Activated CD8-positive, alpha-beta T cell treated with anti-CD3 and anti-CD28 coated beads, Interleukin-2, amount 10 ng/mL, durations not matched to agents 7 days and 5 days (primary cell): ENCODE data around the gene KMT2B. TPM values are rescaled to one million over a fixed set of nuclear protein-coding genes. Genes with fewer than 3 reads are reported as not detected.
A peak's percentile ranks its signal among the peaks of the same experiment; 100 is the strongest.
"Not testable (repeated sequence)": the region's sequence is repeated elsewhere in the genome, so short reads cannot be mapped to it uniquely, and the experiment has no call there.

Experiments
- ATAC-seq: fragments of 150-1000 bp; cut with Tn5 transposase; one replicate; pipeline ENCODE4 v1.10.0; 2021; ENCODE audit warnings: moderate library complexity
- CTCF ChIA-PET: fragments of 350-600 bp; sonication (Branson Sonifier 250); formaldehyde crosslinking; loops from one replicate; lab custom pipeline; 2021; ENCODE audit warnings: antibody characterized with exemption; lab: Charles Lee
- POLR2A ChIA-PET: fragments of 350-600 bp; sonication (Branson Sonifier 250); formaldehyde crosslinking; loops from one replicate; lab custom pipeline; 2021; ENCODE audit warnings: antibody characterized with exemption; lab: Charles Lee
- DNase-seq: peaks from one replicate; pipeline ENCODE4 v3.0.0-alpha.2; 2020
- H3K27ac Mint-ChIP-seq: one replicate; pipeline ENCODE4 v1.8.0; 2021; ENCODE audit warnings: mild to moderate bottlenecking, mixed read lengths
- H3K27me3 Mint-ChIP-seq: one replicate; pipeline ENCODE4 v1.8.0; 2021; ENCODE audit warnings: low read depth, mixed read lengths
- H3K36me3 Mint-ChIP-seq: one replicate; pipeline ENCODE4 v1.8.0; 2021; ENCODE audit warnings: low read depth, mixed read lengths
- H3K4me1 Mint-ChIP-seq: one replicate; pipeline ENCODE4 v1.8.0; 2021; ENCODE audit warnings: low read depth, mixed read lengths
- H3K4me3 Mint-ChIP-seq: one replicate; pipeline ENCODE4 v1.8.0; 2021; ENCODE audit warnings: mild to moderate bottlenecking, mixed read lengths
- H3K9me3 Mint-ChIP-seq: one replicate; pipeline ENCODE4 v1.8.0; 2022; ENCODE audit warnings: mixed read lengths; ENCODE audit not compliant: insufficient read depth
- total RNA-seq, 2 experiments: library from RNA; stranded (reverse); gene quantifications; one replicate each; pipeline ENCODE4 v1.2.3, GENCODE V29; 2021

Gene KMT2B, protein sequence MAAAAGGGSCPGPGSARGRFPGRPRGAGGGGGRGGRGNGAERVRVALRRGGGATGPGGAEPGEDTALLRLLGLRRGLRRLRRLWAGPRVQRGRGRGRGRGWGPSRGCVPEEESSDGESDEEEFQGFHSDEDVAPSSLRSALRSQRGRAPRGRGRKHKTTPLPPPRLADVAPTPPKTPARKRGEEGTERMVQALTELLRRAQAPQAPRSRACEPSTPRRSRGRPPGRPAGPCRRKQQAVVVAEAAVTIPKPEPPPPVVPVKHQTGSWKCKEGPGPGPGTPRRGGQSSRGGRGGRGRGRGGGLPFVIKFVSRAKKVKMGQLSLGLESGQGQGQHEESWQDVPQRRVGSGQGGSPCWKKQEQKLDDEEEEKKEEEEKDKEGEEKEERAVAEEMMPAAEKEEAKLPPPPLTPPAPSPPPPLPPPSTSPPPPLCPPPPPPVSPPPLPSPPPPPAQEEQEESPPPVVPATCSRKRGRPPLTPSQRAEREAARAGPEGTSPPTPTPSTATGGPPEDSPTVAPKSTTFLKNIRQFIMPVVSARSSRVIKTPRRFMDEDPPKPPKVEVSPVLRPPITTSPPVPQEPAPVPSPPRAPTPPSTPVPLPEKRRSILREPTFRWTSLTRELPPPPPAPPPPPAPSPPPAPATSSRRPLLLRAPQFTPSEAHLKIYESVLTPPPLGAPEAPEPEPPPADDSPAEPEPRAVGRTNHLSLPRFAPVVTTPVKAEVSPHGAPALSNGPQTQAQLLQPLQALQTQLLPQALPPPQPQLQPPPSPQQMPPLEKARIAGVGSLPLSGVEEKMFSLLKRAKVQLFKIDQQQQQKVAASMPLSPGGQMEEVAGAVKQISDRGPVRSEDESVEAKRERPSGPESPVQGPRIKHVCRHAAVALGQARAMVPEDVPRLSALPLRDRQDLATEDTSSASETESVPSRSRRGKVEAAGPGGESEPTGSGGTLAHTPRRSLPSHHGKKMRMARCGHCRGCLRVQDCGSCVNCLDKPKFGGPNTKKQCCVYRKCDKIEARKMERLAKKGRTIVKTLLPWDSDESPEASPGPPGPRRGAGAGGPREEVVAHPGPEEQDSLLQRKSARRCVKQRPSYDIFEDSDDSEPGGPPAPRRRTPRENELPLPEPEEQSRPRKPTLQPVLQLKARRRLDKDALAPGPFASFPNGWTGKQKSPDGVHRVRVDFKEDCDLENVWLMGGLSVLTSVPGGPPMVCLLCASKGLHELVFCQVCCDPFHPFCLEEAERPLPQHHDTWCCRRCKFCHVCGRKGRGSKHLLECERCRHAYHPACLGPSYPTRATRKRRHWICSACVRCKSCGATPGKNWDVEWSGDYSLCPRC (N-terminal part only)
- 10 to 100 TPM; 58.0 to 64.3 TPM for total RNA-seq

DNA sequence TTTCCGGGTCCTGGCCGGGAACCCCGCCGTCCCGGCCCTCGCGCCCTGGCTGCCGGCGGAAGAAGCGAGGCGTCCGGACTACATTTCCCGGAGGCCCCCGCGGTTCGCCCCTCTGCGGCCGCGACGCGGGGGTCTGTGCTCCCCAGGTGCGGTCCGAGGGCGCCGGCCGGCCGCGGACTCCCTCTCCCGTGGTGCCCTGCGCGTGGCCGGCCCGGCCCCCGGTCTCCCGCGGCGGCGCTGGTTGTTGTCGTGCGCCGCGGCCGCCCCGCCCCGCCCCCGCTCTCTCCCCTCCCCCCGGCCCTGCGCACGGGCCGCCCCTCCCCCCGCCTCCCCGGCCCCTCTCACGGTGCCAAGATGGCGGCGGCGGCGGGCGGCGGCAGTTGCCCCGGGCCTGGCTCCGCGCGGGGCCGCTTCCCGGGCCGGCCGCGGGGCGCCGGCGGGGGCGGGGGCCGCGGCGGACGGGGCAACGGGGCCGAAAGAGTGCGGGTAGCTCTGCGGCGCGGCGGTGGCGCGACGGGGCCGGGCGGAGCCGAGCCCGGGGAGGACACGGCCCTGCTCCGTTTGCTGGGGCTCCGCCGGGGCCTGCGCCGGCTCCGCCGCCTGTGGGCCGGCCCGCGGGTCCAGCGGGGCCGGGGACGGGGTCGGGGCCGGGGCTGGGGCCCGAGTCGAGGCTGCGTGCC lies at the start of gene KMT2B:
Gene KMT2B, plus strand, starts transcription at position 339 of the 680 bp plus-strand sequence. Its CDS starts 16 bp downstream, at position 355.
- Mint-ChIP-seq H3K4me1 (peaks cover 57% of the 10 kb centered on the region), H3K27me3 (no peaks in the 10 kb centered on the region), H3K9me3 (no peaks in the 10 kb centered on the region), H3K27ac (peak within 1 kb of the TSS; percentile 94), H3K36me3 (peaks cover 50% of the 10 kb centered on the region), H3K4me3 (peak within 1 kb of the TSS; percentile 94)
- CTCF ChIA-PET: interaction anchor here (1.0 to 1.9 kb wide), 5 partner anchors 18 to 102 kb away, joined by 3 to 8 read pairs (median 4); partner anchors contain the start of gene U2AF1L4
- no peak for DNase-seq
- ATAC-seq: peak; percentile 1
- POLR2A ChIA-PET: interaction anchor here (0.6 to 1.9 kb wide), 8 partner anchors 13 to 208 kb away, joined by 3 to 14 read pairs (median 3); partner anchors contain the start of genes IGFLR1, LIN37, PSENEN and U2AF1L4

- CTCF ChIA-PET: no interaction called here
- POLR2A ChIA-PET: no interaction called here
- Mint-ChIP-seq H3K4me3 (no peak overlapping the region), H3K9me3 (no peaks in the 10 kb centered on the region), H3K27me3 (peaks cover 21% of the 10 kb centered on the region), H3K27ac (no peak overlapping the region), H3K36me3 (no peaks in the 10 kb centered on the region), H3K4me1 (peaks cover 7% of the 10 kb centered on the region)
- ATAC-seq (no peak), DNase-seq (no peak)
Measured at GRCh38 chr19:35669566-35669965, 48.2 kb upstream of the KMT2B start.

- Mint-ChIP-seq H3K27ac (no peak overlapping the region), H3K36me3 (no peaks in the 10 kb centered on the region), H3K27me3 (peaks cover 21% of the 10 kb centered on the region), H3K9me3 (no peaks in the 10 kb centered on the region), H3K4me1 (peaks cover 7% of the 10 kb centered on the region), H3K4me3 (no peak overlapping the region)
- ATAC-seq: no peak
- CTCF ChIA-PET: no interaction called here
- DNase-seq: no peak
- POLR2A ChIA-PET: no interaction called here
Measured at GRCh38 chr19:35669974-35670373, 47.8 kb upstream of the KMT2B start.

DNA sequence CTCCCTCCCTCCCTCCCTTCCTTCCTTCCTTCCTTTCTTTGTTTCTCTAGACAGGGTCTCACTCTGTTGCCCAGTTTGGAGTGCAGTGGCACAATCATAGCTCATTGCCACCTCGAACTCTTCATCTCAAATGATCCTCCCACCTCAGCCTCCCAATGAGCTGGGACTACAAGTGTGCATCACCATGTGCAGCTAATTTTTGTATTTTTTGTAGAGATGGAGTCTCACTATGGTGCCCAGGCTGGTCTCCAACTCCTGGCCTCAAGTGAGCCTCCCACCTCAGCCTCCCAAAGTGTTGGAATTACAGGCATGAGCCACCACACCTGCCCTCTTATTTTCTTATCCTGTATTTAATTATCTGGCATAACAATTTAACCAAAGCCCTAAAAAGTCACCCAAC lies 47.1 kb upstream of the KMT2B start:
- DNase-seq: no peak
- CTCF ChIA-PET: interaction anchor here (0.9 kb wide), 1 partner anchor 24 kb away, joined by 4 read pairs; no protein-coding TSS in a partner anchor
- H3K27me3 Mint-ChIP-seq: peaks cover 23% of the 10 kb centered on the region
- peaks cover 7% of the 10 kb centered on the region for H3K4me1 Mint-ChIP-seq
- H3K27ac Mint-ChIP-seq: no peak overlapping the region
- H3K4me3 Mint-ChIP-seq: no peak overlapping the region
- H3K36me3 Mint-ChIP-seq: no peaks in the 10 kb centered on the region
- no peaks in the 10 kb centered on the region for H3K9me3 Mint-ChIP-seq
- ATAC-seq: no peak
- POLR2A ChIA-PET: no interaction called here

- Mint-ChIP-seq H3K4me3 (no peak overlapping the region), H3K4me1 (peaks cover 7% of the 10 kb centered on the region), H3K9me3 (no peaks in the 10 kb centered on the region), H3K27me3 (peaks cover 27% of the 10 kb centered on the region), H3K36me3 (no peaks in the 10 kb centered on the region), H3K27ac (no peak overlapping the region)
- ChIA-PET POLR2A (no interaction called here), CTCF (no interaction called here)
- DNase-seq (no peak), ATAC-seq (no peak)
Measured at GRCh38 chr19:35671818-35672217, 46.0 kb upstream of the KMT2B start.

DNA sequence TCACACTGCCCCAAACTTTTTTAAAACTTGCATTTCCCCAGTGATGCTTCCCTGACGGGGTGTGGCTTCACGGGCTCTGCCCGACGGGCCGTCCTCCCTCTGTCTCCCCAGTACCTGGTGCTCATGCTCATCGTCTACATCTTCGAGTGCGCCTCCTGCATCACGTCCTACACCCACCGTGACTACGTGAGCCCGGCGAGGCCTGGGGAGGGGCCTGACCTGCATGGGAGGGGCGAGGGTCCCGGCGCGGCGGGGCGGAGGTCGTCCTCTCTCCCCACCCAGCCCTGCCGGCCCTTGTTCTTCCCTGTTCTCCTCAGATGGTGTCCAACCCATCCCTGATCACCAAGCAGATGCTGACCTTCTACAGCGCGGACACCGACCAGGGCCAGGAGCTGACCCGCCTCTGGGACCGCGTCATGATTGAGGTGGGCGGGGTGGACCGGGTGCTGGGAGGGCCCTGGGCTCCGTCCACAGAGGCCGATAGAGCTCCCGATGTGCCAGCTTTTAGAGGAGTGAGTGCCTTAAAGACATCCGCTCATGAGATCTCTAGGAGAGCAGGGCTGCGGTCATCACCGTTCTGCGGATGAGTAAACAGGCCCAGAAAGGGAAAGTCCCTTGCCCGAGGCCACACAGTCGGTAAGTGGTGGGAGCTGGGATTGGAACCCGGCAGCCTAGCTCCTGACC lies 44.5 kb upstream of the KMT2B start:
- Mint-ChIP-seq H3K9me3 (no peaks in the 10 kb centered on the region), H3K36me3 (no peaks in the 10 kb centered on the region), H3K27ac (peak overlapping the region; percentile 60), H3K4me3 (peak overlapping the region; percentile 73), H3K27me3 (peaks cover 27% of the 10 kb centered on the region), H3K4me1 (peaks cover 7% of the 10 kb centered on the region)
- DNase-seq: peak; percentile 66
- ChIA-PET POLR2A (interaction anchor here (0.6 to 1.1 kb wide), 3 partner anchors 20 to 172 kb away, joined by 3 to 5 read pairs (median 5); partner anchors contain the start of gene COX6B1), CTCF (interaction anchor here (0.9 to 1.3 kb wide), 4 partner anchors 19 to 125 kb away, joined by 3 to 7 read pairs (median 6); partner anchors contain the start of gene COX6B1)
- ATAC-seq: peak; percentile 83

DNA sequence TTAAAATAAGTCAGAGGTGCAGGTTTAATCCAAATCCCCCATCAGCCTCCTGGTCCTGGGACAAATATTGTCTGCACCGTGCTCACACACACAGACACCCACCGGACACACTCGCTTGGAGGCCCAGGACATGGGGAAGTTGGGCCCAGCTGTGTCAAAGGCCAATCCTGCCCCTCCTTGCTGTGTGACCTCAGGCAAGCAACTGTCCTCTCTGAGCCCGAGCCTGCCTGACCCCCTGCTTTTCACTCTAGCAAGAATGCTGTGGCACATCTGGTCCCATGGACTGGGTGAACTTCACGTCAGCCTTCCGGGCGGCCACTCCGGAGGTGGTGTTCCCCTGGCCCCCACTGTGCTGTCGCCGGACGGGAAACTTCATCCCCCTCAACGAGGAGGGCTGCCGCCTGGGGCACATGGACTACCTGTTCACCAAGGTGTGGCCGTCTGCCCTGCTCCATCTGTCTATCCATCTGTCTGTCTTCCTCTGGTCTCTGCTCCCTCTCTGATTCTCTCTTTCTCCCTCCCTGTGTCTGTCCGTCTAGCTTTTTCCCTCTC lies 42.1 kb upstream of the KMT2B start:
- no peak overlapping the region for H3K27ac Mint-ChIP-seq
- ATAC-seq: no peak
- POLR2A ChIA-PET: no interaction called here
- CTCF ChIA-PET: no interaction called here
- no peak overlapping the region for H3K4me3 Mint-ChIP-seq
- no peak for DNase-seq
- peaks cover 7% of the 10 kb centered on the region for H3K4me1 Mint-ChIP-seq
- H3K27me3 Mint-ChIP-seq: peaks cover 20% of the 10 kb centered on the region
- H3K36me3 Mint-ChIP-seq: no peaks in the 10 kb centered on the region
- no peaks in the 10 kb centered on the region for H3K9me3 Mint-ChIP-seq

GRCh38 chr19:35689836-35690235 lies 28.0 kb upstream of the KMT2B start:
- H3K4me3 Mint-ChIP-seq: no peak overlapping the region
- H3K36me3 Mint-ChIP-seq: no peaks in the 10 kb centered on the region
- POLR2A ChIA-PET: no interaction called here

GRCh38 chr19:35691106-35691505 lies 26.7 kb upstream of the KMT2B start:
- POLR2A ChIA-PET, H3K4me3 Mint-ChIP-seq, DNase-seq, H3K36me3 Mint-ChIP-seq, ATAC-seq, H3K27ac Mint-ChIP-seq, H3K9me3 Mint-ChIP-seq, H3K27me3 Mint-ChIP-seq: not testable (repeated sequence)
- H3K4me1 Mint-ChIP-seq: peaks cover 13% of the 10 kb centered on the region
- CTCF ChIA-PET: interaction anchor here (1.3 to 3.8 kb wide), 2 partner anchors 11 to 22 kb away, joined by 4 to 30 read pairs; no protein-coding TSS in a partner anchor

More at GRCh38 chr19:35689836-35690235, 28.0 kb upstream of the KMT2B start:
- H3K9me3 Mint-ChIP-seq: no peaks in the 10 kb centered on the region
- no peak for ATAC-seq
- CTCF ChIA-PET: interaction anchor here (3.8 kb wide), 1 partner anchor 23 kb away, joined by 30 read pairs; no protein-coding TSS in a partner anchor
- H3K4me1 Mint-ChIP-seq: peaks cover 11% of the 10 kb centered on the region
- no peaks in the 10 kb centered on the region for H3K27me3 Mint-ChIP-seq
- H3K27ac Mint-ChIP-seq: no peak overlapping the region
- DNase-seq: no peak

DNA sequence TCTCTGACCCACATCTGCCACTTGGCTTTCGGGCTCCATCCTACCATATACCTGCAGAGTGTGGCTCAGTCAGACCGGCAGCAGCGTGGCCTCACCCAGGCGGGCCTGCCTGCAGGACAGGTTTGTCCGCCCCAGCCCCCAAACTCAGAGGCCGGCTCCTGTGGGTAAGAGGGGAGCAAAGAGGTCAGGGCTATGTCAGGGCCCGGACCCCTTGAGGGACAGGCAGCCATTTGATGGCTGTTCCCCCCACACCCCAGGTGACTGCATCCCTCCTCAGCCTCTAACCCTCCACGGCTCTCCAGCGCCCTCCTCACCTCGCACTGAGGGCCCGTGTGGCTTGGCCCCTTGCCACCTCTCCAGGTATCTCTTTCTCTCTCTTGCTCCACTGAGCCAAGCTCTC lies 25.8 kb upstream of the KMT2B start:
- ChIA-PET POLR2A (interaction anchor here (0.6 to 1.4 kb wide), 3 partner anchors 11 to 52 kb away, joined by 3 to 4 read pairs (median 3); no protein-coding TSS in a partner anchor), CTCF (interaction anchor here (0.7 to 3.8 kb wide), 8 partner anchors 10 to 143 kb away, joined by 3 to 30 read pairs (median 5); no protein-coding TSS in a partner anchor)
- Mint-ChIP-seq H3K36me3 (no peaks in the 10 kb centered on the region), H3K27me3 (no peaks in the 10 kb centered on the region), H3K27ac (no peak overlapping the region), H3K4me1 (peaks cover 19% of the 10 kb centered on the region), H3K4me3 (no peak overlapping the region), H3K9me3 (no peaks in the 10 kb centered on the region)
- no peak for ATAC-seq
- no peak for DNase-seq
